Measurements from ENCODE around the gene ITPRIPL1.

The ITPRIPL1 gene

DNA sequence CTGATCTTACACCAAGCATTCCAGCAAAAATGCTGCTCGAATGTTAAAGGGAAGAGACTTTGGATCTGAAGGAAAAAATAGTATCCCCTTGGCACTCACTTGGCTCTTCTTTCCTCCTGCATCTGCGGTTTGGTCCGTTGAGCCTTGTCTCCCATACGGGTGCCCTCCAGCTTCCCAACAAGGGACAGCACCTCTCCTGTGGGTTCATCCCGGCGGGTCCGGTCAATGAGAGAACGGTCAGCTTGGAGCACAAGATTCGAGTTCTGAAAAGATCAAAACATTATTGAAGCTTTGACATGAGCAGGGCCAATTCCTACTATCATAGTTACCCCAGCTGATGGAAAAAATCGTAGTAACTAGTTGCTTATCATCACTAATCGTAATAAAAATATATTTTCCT is 20.5 kb upstream of the ITPRIPL1 start:
- Histone ChIP-seq H3K4me3 (peak overlapping the region; percentile 84), H3K27ac (peak overlapping the region in 1 of 2 donors; percentile 80)
- TF ChIP-seq, protein P1, sequence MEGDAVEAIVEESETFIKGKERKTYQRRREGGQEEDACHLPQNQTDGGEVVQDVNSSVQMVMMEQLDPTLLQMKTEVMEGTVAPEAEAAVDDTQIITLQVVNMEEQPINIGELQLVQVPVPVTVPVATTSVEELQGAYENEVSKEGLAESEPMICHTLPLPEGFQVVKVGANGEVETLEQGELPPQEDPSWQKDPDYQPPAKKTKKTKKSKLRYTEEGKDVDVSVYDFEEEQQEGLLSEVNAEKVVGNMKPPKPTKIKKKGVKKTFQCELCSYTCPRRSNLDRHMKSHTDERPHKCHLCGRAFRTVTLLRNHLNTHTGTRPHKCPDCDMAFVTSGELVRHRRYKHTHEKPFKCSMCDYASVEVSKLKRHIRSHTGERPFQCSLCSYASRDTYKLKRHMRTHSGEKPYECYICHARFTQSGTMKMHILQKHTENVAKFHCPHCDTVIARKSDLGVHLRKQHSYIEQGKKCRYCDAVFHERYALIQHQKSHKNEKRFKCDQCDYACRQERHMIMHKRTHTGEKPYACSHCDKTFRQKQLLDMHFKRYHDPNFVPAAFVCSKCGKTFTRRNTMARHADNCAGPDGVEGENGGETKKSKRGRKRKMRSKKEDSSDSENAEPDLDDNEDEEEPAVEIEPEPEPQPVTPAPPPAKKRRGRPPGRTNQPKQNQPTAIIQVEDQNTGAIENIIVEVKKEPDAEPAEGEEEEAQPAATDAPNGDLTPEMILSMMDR (IDR thresholded peaks at IDR 0.05), result no peak
- DNase-seq (ENCODE audit: low spot score), result no peak

DNA sequence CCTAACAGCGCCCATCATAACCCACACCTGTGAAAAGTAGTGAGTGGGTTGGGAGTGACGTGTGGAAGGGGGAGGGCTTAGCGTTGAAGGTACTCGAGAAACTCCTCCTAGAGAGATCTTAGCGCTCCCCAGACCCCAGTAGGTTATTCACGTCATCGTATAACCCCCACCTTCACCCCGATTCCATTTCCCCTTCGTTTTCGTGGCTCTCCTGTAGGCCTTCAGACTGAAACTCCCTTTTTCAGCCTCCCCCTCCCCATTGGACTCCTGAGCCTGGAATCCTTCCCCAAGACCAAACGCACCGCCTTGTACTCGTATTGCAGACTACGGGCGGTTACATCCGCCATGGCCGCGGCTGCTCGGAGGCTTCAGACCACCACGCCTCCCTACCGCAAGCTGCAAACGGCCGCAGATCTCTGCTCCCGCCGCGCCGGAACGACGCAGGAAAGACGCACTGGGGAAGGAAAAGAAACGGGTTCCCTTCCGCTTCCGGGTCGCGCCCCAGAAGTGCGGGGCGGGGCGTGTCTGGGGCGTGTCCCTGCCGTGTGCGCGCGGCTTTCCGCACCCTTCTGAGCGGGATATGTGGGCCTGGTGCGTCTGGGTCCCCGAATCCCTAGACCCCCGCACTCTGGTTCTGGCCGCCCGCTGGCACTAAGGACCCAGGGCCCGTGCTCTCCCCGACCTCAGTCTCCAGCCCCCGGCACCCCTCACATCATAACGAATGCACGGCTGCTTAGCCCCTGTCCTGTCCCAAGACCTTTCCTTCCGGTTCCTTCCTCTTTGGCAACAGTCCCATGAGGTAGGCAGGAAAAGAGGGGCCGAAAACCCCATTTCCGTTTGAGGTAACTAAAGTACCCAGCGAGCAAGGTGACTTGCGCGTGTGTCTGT is 19.8 kb upstream of the ITPRIPL1 start, which contains the start of gene SNRNP200:
SNRNP200 (minus strand) TSS at position 456 of the 888 bp plus-strand sequence; CDS start at position 347, 109 bp downstream.
- peak within 1 kb of the TSS; percentile 84 for H3K4me3 ChIP-seq
- peak within 1 kb of the TSS; percentile 75 to 80 for H3K27ac ChIP-seq
- TF ChIP-seq, protein P1 (IDR thresholded peaks at IDR 0.05), result no peak
- peak; percentile 89 for DNase-seq (ENCODE audit: low spot score)

DNA sequence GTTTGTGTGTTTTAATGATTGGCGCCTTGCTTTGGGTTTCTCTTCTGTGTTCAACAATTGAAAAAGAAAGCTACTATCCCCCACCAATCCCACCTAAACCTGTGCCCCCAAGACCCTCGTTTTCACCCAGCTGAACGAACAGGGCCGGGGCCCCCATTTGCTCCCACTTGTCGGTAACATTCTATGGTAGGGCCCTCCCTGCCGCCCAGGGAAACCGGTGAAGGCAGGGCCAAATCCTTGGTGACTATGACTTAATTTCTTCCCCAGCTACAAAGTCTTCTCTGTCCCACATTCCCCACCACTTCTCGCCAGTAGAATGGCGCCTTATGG is 19.2 kb upstream of the ITPRIPL1 start:
- Histone ChIP-seq H3K4me3 (peak overlapping the region; percentile 84), H3K27ac (peak overlapping the region; percentile 75 to 80)
- TF ChIP-seq, protein P1 (IDR thresholded peaks at IDR 0.05), result no peak
- DNase-seq (ENCODE audit: low spot score), result no peak

DNA sequence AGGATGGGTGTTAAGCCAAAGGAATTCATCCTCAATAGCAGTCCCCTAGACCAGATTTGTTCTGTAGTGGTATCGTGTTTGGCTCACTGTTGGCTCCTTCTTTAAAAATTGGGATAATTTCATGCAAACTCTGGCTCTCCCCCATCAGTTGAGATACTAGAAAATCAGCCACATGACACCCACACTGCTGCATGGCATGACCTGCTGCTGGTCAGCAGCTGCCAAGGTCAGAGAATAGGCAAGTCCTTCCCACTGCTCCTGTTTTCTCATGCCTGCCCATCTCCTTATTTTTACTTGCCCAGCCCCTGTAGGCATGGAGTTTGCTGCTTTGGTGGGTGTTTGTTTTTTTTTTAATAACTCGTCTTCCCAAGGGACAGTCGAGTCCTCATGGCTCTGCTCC is 18.7 kb upstream of the ITPRIPL1 start:
- no peak for DNase-seq (ENCODE audit: low spot score)
- peak overlapping the region in 1 of 2 donors; percentile 75 for H3K27ac ChIP-seq
- TF ChIP-seq, protein P1 (IDR thresholded peaks at IDR 0.05), result no peak
- peak overlapping the region; percentile 84 for H3K4me3 ChIP-seq

DNA sequence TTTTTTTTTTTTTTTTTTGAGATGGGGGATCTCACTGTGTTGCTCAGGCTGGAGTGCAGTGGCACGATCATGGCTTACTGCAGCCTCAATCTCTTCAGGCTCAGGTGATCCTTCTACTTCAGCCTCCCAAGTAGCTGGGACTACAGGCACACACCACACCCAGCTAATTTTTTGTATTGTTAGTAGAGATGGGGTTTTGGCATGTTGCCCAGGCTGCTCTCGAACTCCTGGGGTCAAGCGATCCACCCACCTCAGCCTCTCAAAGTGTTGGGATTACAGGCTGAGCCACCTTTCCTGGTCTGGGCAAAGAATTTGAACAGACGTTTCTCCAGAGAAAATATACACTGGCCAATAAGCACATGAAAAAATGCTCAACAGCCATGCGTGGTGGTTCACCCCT is 16.9 kb upstream of the ITPRIPL1 start:
- TF ChIP-seq, protein P1 (IDR thresholded peaks at IDR 0.05), result no peak
- no peak for DNase-seq (ENCODE audit: low spot score)

DNA sequence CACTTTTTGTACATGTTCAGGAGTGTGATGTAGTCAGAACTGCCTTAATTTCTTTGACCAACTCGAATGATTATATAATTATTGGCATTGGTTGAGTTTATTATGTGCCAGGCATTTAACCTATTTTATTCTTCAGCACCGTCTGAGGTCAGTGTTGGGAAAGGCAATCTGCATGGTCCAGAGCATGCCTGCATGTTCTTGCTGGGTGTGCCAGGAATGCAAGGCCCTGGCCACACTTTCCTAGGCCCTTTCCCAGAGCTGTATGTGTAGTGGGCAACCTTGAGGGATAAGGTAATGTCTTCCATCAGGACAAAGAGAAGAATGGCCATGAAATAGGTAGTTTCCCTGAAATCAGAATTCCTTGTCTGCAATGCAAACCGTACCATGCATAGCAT is 10.1 kb upstream of the ITPRIPL1 start:
- DNase-seq (ENCODE audit: low spot score), result no peak
- TF ChIP-seq, protein P1 (IDR thresholded peaks at IDR 0.05), result no peak
- Histone ChIP-seq H3K4me3 (no peak overlapping the region), H3K27ac (no peak overlapping the region)

More for the DNA sequence above, 16.9 kb upstream of the ITPRIPL1 start:
- H3K27ac ChIP-seq, result no peak overlapping the region
- H3K4me3 ChIP-seq, result no peak overlapping the region
